ENCODE data around the gene RPRD1A.
"Not testable (repeated sequence)": the region's sequence is repeated elsewhere in the genome, so short reads cannot be mapped to it uniquely, and the experiment has no call there.

RPRD1A gene

DNA sequence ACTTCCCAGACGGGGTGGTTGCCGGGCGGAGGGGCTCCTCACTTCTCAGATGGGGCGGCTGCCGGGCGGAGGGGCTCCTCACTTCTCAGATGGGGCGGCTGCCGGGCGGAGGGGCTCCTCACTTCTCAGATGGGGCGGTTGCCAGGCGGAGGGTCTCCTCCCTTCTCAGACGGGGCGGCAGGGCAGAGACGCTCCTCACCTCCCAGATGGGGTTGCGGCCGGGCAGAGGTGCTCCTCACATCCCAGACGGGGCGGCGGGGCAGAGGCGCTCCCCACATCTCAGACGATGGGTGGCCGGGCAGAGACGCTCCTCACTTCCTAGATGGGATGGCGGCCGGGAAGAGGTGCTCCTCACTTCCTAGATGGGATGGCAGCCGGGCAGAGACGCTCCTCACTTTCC lies 10.4 kb upstream of the RPRD1A start:
- DNase-seq (ENCODE audit: low read depth), result not testable (repeated sequence)

- no peak for DNase-seq (ENCODE audit: low read depth)
Observed at GRCh38 chr18:36075862-36076587, 8.7 kb upstream of the RPRD1A start.

GRCh38 chr18:36074435-36074834 lies 7.1 kb upstream of the RPRD1A start:
- no peak for DNase-seq (ENCODE audit: low read depth)

GRCh38 chr18:36073676-36074075 lies 6.3 kb upstream of the RPRD1A start:
- DNase-seq (ENCODE audit: low read depth), result no peak

GRCh38 chr18:36072406-36072805 lies 5.0 kb upstream of the RPRD1A start:
- not testable (repeated sequence) for DNase-seq (ENCODE audit: low read depth)

GRCh38 chr18:36066686-36067054 lies 689 bp downstream of the RPRD1A start:
- no peak for DNase-seq (ENCODE audit: low read depth)

DNA sequence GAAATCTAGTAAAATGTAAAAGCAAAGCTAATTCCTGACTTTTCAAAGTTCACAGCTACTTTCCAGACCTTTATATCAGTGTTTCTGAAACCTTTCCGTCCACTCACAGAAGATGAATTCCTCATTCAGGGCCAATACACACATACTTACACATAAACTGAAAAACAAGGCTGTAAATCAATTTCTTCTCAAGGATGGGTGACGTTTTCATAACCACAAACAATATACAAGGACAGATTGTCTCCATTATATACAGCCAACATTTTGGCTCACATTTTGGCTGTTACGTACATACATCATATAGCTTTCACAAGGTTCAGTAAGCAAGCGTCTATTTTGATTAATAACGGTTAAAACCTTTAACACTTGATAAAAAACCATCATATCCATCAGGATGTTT lies 1.4 kb downstream of the RPRD1A start:
- DNase-seq (ENCODE audit: low read depth), result no peak

GRCh38 chr18:36064809-36065079 lies 2.6 kb downstream of the RPRD1A start:
- DNase-seq (ENCODE audit: low read depth), result not testable (repeated sequence)

DNA sequence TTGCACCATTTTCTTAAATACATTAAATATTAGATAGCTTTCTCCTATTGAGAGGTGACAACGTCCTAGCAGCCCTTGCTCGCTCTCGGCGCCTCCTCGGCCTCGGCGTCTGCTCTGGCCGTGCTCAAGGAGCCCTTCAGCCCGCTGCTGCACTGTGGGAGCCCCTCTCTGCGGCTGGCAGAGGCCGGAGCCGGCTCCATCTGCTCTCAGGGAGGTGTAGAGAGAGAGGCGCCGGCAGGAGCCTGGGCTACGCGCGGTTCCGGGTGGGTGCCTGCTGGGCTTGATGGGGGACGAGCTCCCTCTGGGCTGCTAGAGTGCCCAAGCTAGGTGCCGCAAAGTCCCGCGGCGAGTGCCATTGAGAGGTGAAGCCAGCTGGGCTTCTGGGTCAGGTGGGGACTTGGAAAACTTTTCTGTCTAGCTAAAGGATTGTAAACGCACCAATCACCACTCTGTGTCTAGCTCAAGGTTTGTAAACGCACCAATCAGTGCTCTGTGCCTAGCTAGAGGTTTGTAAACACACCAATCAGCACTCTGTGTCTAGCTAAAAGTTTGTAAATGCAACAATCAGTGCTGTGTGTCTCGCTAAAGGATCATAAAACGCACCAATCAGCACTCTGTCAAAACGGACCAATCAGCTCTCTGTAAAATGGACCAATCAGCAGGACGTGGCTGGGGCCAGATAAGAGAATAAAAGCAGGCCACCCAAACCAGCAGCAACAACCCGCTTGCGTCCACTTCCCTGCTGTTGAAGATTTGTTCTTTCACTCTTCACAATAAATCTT lies 3.1 kb downstream of the RPRD1A start:
- DNase-seq (ENCODE audit: low read depth), result no peak

- no peak for DNase-seq (ENCODE audit: low read depth)
Observed at GRCh38 chr18:36058674-36059073, 8.7 kb downstream of the RPRD1A start.

- no peak for DNase-seq (ENCODE audit: low read depth)
Observed at GRCh38 chr18:36051760-36052159, 15.6 kb downstream of the RPRD1A start.

GRCh38 chr18:36050479-36050878 lies 16.9 kb downstream of the RPRD1A start:
- no peak for DNase-seq (ENCODE audit: low read depth)

GRCh38 chr18:36047521-36047920 lies 19.8 kb downstream of the RPRD1A start:
- DNase-seq (ENCODE audit: low read depth), result no peak

- no peak for DNase-seq (ENCODE audit: low read depth)
Observed at GRCh38 chr18:36046898-36047297, 20.5 kb downstream of the RPRD1A start.

GRCh38 chr18:36045241-36045991 lies 21.9 kb downstream of the RPRD1A start:
- no peak for DNase-seq (ENCODE audit: low read depth)

- DNase-seq (ENCODE audit: low read depth), result no peak
Observed at GRCh38 chr18:36043153-36043552, 24.2 kb downstream of the RPRD1A start.

DNA sequence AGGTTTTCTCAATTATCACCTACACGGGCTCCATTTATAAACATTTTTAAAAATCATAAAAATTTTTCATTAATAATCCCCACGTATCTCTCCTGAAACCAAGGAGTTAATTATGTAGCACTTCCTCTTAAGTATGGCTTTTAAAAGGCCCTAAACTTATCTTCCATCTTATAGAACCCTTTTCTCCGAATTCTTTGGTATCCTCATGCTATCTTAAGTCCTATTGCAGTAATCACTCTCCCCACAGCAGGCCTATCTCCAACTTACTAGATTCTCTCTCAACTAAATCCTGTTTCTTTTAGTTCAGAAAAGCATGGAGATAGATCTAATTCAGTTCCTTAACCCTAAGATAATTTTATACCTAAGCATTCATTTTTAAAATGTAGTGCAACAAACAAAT lies 26.2 kb downstream of the RPRD1A start:
- no peak for DNase-seq (ENCODE audit: low read depth)

DNA sequence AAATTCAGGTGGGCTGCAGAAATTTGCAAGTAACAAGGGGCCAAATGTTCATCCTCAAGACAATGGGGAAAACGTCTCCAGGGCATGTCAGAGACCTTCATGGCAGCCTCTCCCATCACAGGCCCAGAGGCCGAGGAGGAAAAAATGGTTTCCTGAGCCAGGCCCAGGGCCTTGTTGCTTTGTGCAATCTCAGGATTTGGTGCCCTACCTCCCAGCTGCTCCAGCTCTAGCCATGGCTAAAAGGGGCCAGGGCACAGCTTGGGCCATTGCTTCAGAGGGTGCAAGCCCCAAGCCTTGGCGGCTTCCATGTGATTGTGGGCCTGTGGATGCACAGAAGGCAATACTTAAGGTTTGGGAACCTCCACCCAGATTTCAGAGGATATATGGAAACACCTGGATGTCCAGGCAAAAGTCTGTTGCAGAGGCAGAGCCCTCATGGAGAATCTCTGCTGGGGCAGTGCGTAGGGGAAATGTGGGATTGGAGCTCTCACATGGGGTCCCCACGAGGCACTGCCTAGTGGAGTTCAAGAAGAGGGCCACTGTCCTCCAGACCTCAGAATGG lies 29.2 kb downstream of the RPRD1A start:
- DNase-seq (ENCODE audit: low read depth), result no peak

- DNase-seq (ENCODE audit: low read depth), result no peak
Observed at GRCh38 chr18:36035253-36035652, 32.1 kb downstream of the RPRD1A start.

DNA sequence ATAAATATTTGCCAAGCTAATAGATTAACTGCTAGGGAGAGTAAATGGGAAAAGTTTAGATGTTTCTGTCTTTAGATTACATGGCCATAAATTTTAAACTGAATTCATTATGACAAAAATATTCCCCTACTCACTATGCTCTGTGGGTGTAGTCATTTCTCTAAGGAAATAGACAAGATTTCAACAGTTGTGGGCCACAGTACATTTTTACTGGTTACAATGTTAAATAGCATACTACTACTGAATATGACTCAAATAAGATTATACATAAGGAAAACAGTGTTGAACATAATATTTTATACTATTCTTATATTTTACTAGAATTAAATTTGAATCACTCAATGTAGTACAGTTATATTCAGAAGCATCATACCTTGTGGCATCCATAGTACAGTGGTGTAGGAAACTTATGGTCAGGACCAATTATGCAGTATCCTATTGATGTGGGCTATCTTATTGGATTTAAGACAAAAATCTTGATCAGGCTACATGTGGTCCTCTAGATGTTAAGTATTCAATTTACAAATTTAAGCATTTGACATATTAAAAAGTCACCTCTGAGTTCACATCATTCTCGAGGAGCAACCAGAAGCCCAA lies 33.0 kb downstream of the RPRD1A start:
- no peak for DNase-seq (ENCODE audit: low read depth)

- DNase-seq (ENCODE audit: low read depth), result no peak
Observed at GRCh38 chr18:36031903-36032302, 35.5 kb downstream of the RPRD1A start.

DNA sequence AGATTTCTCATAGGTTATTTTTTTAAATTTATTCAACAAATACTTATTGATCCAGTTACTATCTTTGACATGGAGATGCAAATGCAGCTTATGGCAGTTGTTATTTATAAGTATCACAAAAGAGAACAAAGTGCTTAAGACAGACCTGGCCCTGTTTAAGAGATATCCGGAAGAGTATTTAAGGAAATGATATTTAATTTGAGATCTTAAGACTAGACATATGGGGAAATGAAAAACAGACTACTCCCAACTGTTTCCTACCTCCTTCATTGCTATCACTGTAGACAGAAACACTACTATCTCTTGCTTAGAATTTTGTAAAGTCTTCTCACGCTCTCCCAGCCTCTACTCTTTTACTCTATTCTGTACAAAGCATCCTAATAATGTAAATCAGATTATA lies 36.0 kb downstream of the RPRD1A start:
- no peak for DNase-seq (ENCODE audit: low read depth)
